Stimulated activated CD8-positive, alpha-beta memory T cell treated with anti-CD3 and anti-CD28 coated beads, Interleukin-7, amount 100 ng/mL, for 4 hours (primary cell): ENCODE measurements around the gene SLCO6A1.
"Not testable (repeated sequence)": the region's sequence is repeated elsewhere in the genome, so short reads cannot be mapped to it uniquely, and the experiment has no call there.

Source experiments
- DNase-seq, 2 donors: peaks; one replicate each; pipeline ENCODE4 v3.0.0-alpha.2; 2020; ENCODE audit warnings: low read depth in 2 of 2

SLCO6A1 gene

DNA sequence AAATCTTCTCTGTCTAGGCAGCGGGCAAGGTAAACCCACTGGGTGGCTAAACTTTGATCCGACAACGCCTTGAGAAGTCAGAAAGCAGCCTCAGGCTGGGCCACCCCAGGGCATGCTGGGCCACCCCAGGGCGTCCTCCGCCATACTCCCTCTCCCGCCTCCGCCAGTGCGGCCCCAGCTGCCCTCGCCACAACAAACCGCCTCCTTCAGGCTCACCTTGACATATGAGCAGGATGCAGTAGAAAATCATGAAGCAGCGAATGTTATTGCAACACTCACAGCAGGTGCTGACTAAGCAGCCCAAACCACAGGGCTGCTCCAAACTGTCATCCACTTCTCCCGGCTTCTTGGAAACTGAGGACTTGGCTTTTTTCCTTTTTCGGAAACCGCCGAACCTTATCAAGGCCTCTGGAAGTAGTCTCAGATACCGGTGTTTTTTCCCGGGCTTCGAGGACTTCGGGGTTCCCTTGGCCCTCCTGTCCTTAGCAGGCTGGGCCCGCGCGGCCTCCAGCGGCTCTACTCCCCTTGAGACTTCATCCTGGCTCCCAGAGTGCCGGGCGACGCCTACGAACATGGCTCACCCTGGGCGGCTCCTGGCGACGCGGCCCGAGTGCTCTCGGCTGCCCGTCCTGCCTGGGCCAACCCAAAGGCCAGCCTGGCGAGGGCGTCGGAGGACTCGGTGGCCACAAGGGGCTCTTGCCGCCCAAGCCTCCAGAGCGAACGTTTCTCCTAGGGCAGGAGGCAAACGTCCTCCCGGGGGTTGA lies at the start of gene SLCO6A1:
TSS of gene SLCO6A1 (minus strand) at position 731 of the 764 bp plus-strand sequence. CDS start at position 574, 157 bp downstream.
- DNase-seq, result no peak

DNA sequence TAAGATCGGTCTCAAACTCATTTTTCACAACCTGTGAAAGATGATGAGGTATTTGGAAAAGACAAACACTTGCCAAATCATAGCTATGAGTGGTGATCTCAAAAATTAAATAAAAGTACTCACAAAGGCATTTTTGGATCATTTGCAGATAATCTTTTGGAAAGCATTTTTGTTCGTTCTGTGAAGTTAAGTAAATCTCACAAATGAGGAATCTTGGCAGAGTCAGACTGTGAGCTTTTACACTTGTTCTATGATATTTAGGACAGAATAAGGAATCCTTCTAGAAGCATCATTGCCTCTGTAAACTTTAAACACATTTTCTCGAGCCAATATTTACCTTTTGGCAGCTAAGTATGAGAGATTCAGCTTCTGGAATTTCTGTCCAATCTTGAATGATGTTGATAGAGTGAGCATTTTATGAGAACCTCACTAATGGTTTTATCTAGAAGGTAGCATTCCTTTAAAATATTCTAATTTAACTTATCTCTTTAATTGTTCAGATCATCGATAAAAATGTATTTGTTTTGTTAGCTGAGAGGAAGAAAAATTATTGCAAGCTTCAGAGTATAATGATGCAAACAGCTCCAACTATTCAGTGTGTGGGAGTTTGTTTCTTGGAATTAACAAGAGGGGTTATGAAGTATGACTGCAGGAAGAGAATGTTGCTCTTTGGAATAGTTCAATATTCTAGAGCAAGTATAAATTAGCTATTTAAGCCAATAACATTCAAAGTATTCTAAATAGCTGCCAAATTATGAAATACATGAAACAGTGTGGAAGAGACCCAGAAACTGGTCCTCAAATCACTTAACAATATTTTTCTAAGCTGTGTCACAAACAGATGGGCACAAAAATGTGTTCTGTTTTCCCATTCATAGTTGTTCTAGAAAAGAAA lies 48.6 kb upstream of the SLCO6A1 start:
- no peak for DNase-seq

DNA sequence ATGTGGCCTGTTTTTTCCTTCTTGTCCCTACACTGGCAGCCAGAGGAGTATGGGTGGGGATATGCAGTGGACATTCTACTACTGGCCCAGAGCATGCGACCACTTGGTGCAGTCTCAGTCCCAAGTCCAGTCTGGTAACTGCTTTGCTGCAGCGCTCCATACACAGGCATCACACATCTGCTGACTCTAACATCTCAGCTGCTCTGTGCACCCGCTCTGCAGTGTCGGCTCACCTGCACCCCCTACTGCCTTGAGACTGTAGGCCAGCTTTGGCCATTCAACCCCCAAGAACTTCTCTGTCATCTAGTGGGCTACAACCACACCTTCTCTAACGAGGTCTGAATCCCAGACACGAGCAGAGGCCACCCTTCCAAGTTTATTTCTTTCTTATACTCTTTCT lies 46.4 kb upstream of the SLCO6A1 start:
- no peak for DNase-seq

GRCh38 chr5:102542057-102542456 lies 43.3 kb upstream of the SLCO6A1 start:
- no peak for DNase-seq

DNA sequence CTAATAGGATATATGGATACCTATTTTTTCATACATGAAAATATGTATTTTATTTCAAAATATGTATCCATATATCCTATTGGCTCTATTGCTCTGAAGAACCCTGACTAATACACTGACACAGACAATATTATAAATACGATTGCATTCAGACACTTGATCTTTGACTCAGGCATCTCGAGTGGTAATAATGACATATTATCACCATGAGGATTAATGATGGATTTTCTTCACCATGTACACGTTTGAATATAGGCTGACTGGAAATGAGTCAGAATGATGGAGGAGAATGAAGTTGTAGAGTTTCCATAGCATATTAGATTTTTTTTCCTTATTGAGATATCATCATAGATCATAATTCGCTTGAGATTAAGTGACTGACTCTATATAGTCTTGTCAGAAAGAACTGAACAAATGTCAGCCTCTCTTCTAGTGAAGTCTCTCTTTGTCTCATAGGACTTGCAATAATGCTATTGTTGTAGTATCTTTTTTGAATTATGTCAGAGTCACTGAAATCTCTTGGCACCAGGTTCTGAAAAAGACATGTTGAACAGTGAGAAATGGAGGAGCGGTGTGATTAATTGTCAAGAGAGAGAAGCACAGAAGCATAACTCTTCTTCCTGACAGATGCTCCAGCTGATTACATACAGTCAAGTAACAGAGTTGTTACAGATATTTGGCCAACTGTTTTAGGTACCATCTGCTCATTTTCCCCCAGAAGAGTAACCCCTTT lies 41.4 kb upstream of the SLCO6A1 start:
- DNase-seq, result no peak

DNA sequence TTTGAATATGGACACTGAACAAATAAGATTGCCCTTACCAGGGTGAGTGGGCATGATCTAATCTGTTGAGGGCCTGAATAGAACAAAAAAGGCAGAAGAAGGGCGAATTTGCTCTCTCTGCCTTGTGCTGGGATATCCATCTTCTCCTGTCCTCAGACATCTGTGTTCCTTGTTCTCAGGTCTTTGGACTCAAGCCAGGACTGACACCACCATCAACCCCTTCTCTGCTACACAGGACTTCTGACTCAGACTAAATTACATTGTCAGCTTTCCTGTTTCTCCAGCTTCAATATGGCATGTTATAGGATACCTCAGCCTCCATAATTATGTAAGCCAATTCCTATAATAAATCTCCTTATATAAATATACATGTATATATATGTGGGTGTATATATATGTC lies 40.8 kb upstream of the SLCO6A1 start:
- no peak for DNase-seq

- DNase-seq, result no peak
Observed at GRCh38 chr5:102537011-102537410, 38.2 kb upstream of the SLCO6A1 start.

DNA sequence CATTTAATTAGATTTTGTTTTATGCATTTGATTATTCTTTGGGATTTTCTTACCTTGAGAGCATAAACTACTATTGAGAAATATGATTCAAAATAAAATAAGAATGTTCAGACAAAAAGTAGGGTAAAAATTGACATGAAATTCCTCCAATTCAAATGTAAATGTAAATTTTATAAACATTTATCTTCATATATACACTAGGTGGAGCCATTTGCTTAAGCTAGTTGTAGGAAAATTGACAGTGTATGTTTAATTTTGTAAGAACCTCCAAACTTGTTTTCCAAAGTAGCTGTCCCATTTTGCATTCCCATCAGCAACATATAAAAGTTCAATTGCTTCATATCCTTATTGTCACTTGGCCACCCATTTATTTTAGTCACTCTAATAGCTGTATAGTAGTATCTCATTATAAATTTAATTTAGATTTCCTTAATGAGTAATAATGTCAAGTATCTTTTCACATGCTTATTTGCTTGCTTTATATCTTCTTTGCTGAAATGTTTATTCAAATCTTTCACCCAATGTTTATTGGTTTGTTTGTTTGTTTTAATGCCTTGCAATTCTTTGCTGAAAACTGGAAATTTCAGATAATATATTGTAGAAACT lies 37.6 kb upstream of the SLCO6A1 start:
- no peak for DNase-seq

DNA sequence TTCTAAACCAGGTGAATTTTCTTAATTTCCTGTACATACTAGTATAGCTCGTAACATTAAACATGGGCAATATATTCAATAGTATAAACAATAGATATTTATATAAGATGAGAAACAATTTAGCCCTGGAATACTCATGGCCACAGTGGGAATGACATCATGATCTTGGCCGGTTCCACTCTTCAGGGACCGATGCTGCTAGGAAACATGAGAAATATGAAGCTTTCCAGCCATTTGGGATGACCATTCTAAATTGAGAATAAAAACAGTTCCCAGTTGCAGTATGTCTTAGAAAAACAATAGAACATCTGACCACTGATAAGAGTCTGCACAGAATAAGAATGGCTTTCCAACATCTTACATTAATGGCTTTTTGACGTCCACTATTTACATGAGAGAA lies 33.3 kb upstream of the SLCO6A1 start:
- no peak for DNase-seq

GRCh38 chr5:102531506-102531905 lies 32.7 kb upstream of the SLCO6A1 start:
- no peak for DNase-seq

DNA sequence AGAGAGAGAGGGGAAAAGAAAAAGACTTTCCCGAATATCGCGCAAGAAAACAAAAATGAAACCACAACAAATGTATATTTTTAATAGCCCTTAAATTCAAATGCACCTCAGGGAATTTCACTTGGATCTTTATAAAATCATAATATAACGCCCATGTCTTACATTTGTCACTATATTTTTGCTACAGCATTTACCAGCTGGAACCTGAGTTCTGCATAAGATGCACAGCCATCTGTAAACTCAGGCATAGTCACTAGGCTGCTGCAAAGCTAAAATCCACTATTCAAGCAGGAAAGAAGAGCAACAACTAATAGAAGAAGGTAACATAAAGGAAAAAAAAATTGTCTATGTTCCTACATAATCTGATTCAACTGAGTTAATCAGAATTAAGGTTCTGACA lies 30.6 kb upstream of the SLCO6A1 start:
- no peak for DNase-seq

DNA sequence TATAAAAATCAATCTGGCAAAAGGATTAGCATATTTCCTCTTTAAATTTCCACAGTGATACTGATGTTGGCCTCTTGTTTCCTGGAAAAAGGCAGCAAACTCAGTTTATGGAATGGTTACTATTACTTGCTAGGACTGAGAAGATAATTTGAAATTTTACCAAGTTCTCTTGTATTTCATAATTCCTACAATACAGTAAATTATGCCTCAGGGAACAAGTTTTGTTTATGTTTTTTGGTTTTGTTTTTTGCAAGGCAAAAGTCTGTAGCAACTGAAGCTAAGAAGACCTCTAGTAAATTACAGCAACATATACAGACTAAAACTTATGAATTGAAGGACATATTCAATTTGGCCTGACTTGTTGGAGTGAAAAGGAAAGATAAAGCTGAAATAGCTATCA lies 30.2 kb upstream of the SLCO6A1 start:
- DNase-seq, result no peak

- no peak for DNase-seq
Observed at GRCh38 chr5:102528600-102528999, 29.8 kb upstream of the SLCO6A1 start.

DNA sequence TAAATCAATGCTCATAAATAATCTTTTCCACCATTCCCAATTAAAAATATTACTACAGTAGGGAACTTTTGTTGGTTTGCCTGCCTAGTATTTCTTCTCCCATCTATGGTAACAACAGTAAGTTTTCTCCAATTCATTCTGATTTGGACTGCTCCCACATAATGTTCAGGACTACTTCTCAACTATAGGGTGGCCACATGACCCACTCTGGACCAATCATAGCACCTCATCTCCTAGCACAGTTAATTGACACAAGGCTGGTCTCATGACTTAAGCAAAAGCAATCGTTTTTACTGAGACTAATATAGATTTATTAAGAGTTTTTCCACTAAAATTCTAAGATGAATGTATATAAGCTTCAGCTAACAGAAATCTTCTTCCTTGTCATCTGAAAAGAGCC lies 28.7 kb upstream of the SLCO6A1 start:
- DNase-seq, result no peak

DNA sequence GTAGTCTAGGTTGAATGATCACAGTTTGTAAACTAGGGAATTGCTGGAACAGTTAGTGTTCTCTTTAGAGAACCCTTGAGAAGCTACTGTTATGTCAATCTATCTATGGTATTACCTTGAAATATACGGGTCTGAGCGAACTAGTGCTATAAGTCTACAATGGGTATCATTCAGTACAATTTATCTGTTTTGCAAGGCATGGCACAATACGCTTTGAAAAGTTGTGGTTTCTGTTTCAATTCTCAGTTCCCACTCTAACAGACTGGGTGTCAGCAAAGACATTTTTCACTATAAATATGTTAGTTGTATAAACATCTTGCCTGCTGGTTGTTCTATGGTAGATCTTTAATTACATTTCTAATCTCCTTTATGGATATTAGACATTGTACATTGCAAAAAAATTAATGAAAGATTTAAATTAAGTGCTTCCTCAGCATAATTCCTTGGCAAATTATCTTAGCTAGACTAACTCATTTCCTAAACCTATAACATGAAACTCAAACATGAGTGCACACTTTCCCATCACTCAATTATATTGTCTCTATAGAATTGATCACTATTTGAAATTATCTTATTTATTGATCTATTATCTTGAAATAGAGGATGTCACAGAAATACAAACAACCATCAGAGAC lies 24.9 kb upstream of the SLCO6A1 start:
- no peak for DNase-seq

DNA sequence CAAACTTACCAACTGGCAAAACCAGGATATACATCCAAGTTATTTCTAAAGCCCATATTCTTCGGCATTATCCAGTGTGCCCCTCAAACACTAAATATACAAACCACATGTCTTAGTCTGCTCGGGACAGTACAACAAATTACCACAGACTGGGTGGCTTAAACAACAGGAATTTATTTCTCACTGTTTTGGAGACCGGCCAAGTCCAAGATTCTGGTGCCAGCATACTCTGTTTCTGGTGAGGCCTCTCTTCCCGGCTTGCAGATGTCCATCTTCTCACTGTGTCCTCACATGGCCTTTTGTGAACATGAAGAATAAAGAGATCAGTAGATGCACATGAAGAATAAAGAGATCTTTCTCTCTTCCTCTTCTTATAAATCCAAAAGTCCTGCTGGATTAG lies 12.9 kb upstream of the SLCO6A1 start:
- no peak for DNase-seq

- DNase-seq, result not testable (repeated sequence)
Observed at GRCh38 chr5:102491261-102491914, 7.4 kb downstream of the SLCO6A1 start.

DNA sequence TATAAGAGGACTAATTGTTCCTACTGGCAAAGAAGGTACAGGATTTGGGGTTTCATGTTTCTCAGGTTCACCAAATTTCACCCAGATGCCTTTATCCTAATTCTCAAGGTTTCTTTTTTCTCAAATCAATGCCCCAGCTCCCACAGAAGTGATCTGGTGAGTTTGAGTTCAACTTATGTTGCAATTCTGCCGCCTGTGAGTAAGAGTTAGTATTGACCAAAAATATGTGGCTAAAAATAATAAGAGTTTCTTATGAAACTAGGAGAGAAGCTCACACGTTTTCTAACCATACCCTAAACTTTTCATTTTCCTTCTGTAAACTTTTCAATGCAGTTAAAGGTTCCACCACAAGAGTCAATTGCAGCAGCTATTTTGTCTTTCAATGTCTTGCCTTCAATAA lies 15.1 kb downstream of the SLCO6A1 start:
- no peak for DNase-seq

DNA sequence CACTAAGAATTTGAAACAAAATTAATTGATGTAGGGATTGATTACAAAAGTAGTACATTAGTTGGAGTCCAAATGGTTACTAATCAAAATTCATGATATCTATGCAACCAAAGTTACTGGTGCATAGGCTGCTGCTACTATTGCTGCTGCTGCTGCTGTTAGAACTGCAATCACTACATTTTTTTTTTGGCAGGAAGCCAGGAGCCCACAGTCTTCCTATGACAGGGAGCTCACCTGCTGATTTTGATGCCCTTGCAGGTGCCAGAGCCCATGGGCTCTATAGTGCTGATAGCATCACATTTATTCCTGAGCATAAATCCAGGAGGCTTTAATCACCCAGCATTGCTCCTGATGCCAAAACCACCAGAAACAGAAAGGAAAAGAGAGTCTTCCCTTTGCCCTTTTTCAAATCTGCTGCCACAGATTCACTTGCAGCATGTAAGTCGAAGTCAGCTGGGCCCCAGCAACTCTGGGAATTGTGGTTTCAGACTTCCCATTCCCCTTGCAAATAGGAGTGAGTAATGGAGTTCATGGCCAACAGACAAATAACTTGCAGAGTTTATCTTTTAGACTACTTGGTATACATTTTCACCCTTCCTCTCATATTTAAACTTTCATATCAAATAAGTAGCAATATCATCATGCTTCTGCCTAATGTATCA lies 17.6 kb downstream of the SLCO6A1 start:
- no peak for DNase-seq

GRCh38 chr5:102453716-102454115 lies 45.1 kb downstream of the SLCO6A1 start:
- no peak for DNase-seq
